H1 (cell line): ENCODE data around the gene EFNA3. TPM values are rescaled to one million over a fixed set of nuclear protein-coding genes. Genes with fewer than 3 reads are reported as not detected.

Experiments
- FOSL1 ChIP-seq: IDR thresholded peaks from 2 replicates; pipeline ENCODE4 v1.6.1; 2011; ENCODE audit warnings: mild to moderate bottlenecking, low read depth, low read length, moderate library complexity; ENCODE audit not compliant: insufficient read depth
- GTF2F1 ChIP-seq: IDR thresholded peaks from 2 replicates; pipeline ENCODE4 v1.6.1; 2012; ENCODE audit warnings: low read depth, low read length, improper control_type of control experiment, borderline replicate concordance
- MAFK ChIP-seq: IDR thresholded peaks from 2 replicates; pipeline ENCODE4 v1.6.1; 2012; ENCODE audit warnings: low read depth, mild to moderate bottlenecking, improper control_type of control experiment, low read length
- TAF1 ChIP-seq: IDR thresholded peaks from 2 replicates; pipeline ENCODE4 v1.6.1; 2011; ENCODE audit warnings: mild to moderate bottlenecking, low read depth, low read length
- TEAD4 ChIP-seq: IDR thresholded peaks from 2 replicates; pipeline ENCODE4 v1.6.1; 2012; ENCODE audit warnings: low read depth, low read length, inconsistent platforms, mixed read lengths
- polyA plus RNA-seq, 7 experiments: library from polyadenylated mRNA; depleted of rRNA in 3 of 7; stranded (reverse) in 5 of 7; unstranded in 2 of 7; fragments of >200 nt in 5 of 7; fragments of 200-250 nt in 2 of 7; gene quantifications; 1 replicate in 5 of 7; 2 replicates in 1 of 7; 4 replicates in 1 of 7; pipeline versions ENCODE4 v1.2.1 to v1.2.3, GENCODE V29; 2011 to 2013; ENCODE audit warnings: missing spikeins in 2 of 7, mixed read lengths in 2 of 7
- total RNA-seq: library from RNA; stranded (reverse); fragmentation: NEBNext Ultra II Directional; extraction: Animal tissue kit (Norgen Biotek cat#: 25700); gene quantifications from 2 replicates; pipeline ENCODE4 v1.2.1, GENCODE V29; 2021

The EFNA3 gene
- total and polyA plus RNA-seq, 2 of the 8 experiments (the other 6 are each of a cell fraction or from before 2014, with no cell fraction given) = 10.8 to 13.8 TPM

DNA sequence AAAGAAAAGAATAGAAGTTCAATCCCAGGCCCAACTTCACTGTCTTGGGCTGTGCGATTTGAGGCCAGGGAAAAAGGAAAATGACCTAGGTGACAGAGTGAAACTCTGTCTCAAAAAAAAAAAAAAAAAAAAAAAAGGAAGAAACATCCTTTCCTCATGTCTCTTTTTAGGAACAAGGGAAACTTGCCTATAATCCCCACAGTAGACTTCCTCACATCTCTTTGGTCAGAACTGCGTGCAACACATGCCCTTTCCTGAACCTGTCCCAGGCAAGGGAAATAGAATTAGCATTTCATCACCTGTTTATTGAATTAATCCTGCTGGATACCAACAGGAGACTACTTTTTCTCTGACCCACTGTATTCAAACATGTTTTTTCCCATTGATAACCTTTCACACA lies 42.7 kb upstream of the EFNA3 start (continued):
- TF ChIP-seq GTF2F1 (no peak), FOSL1 (no peak), TEAD4 (no peak), MAFK (no peak), TAF1 (no peak)
- TF ChIP-seq, all 59 proteins: peak for 0
